PC-3 (cell line): ENCODE measurements around the gene CNOT6L.

Experiments used
- EZH2 ChIP-seq: fragments of 300-600 bp; sonication (generic); IDR thresholded peaks from one replicate; pipeline ENCODE4 v1.6.1; 2017; ENCODE audit warnings: antibody characterized with exemption, mild to moderate bottlenecking, low read length; ENCODE audit not compliant: unreplicated experiment
- TF ChIP-seq, protein P1 (sequence below): fragments of 300-600 bp; sonication (generic); conservative IDR thresholded peaks from 2 replicates; pipeline ENCODE4 v1.5.1; 2017; ENCODE audit warnings: antibody characterized with exemption, low read depth, mild to moderate bottlenecking, low read length

DNA sequence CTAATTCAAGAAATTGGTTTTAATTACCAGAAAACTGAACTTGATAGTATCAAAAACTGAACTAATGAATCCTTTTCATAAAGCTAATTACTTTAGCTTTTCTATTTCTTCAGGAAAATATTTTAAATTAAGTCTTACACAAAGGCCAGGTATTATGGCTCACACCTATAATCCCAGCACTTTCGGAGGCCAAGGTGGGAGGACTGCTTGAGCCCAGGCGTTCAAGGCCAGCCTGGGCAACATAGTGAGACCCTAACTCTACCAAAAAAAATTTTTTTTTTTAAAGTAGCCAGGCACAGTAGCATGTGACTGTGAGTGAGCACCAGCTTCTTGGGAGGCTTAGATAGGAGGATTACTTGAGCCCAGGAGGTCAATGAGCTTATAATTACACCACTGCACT lies 19.1 kb downstream of the CNOT6L start:
- TF ChIP-seq, protein P1, sequence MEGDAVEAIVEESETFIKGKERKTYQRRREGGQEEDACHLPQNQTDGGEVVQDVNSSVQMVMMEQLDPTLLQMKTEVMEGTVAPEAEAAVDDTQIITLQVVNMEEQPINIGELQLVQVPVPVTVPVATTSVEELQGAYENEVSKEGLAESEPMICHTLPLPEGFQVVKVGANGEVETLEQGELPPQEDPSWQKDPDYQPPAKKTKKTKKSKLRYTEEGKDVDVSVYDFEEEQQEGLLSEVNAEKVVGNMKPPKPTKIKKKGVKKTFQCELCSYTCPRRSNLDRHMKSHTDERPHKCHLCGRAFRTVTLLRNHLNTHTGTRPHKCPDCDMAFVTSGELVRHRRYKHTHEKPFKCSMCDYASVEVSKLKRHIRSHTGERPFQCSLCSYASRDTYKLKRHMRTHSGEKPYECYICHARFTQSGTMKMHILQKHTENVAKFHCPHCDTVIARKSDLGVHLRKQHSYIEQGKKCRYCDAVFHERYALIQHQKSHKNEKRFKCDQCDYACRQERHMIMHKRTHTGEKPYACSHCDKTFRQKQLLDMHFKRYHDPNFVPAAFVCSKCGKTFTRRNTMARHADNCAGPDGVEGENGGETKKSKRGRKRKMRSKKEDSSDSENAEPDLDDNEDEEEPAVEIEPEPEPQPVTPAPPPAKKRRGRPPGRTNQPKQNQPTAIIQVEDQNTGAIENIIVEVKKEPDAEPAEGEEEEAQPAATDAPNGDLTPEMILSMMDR, result no peak
- TF ChIP-seq EZH2, result no peak
